PFSK-1 (cell line): ENCODE results near the gene CORO2B.

Experiments
- FOXP2 ChIP-seq: optimal IDR thresholded peaks from 2 replicates; pipeline ENCODE3; 2011; ENCODE audit warnings: borderline replicate concordance, control low read depth, inconsistent platforms; ENCODE audit not compliant: insufficient read depth; ENCODE audit errors: extremely low read length, extremely low read depth
- POLR2AphosphoS5 ChIP-seq: IDR thresholded peaks from 2 replicates; pipeline ENCODE4 v1.6.1; 2012; ENCODE audit warnings: low read depth, mild to moderate bottlenecking, control low read depth, low read length, moderate library complexity
- REST ChIP-seq, 2 experiments: IDR thresholded peaks; 2 replicates each; pipeline versions ENCODE4 v1.6.1 to v1.8.0; 2011 to 2012; ENCODE audit warnings: low read depth in 2 of 2, low read length in 2 of 2, control low read depth in 1 of 2, inconsistent platforms in 1 of 2, mild to moderate bottlenecking in 1 of 2, moderate library complexity in 1 of 2; ENCODE audit not compliant: insufficient read depth in 1 of 2
- SIN3A ChIP-seq: IDR thresholded peaks from 2 replicates; pipeline ENCODE4 v1.6.1; 2012; ENCODE audit warnings: mild to moderate bottlenecking, low read length, moderate library complexity, borderline replicate concordance; ENCODE audit not compliant: insufficient read depth
- TAF1 ChIP-seq: IDR thresholded peaks from 2 replicates; pipeline ENCODE4 v1.6.1; 2012; ENCODE audit warnings: low read length, control low read depth, borderline replicate concordance; ENCODE audit not compliant: insufficient read depth

CORO2B gene

GRCh38 chr15:68581725-68582124, 2.9 kb downstream of the CORO2B start:
- TF ChIP-seq SIN3A (no peak), REST (IDR thresholded peaks at IDR 0.05; ENCODE audit: insufficient read depth in 1 of 2, low read depth in 2 of 2, low read length in 2 of 2) (no peak), POLR2AphosphoS5 (no peak), FOXP2 (no peak), TAF1 (no peak)

- TF ChIP-seq REST (IDR thresholded peaks at IDR 0.05; ENCODE audit: insufficient read depth in 1 of 2, low read depth in 2 of 2, low read length in 2 of 2) (no peak), POLR2AphosphoS5 (no peak), TAF1 (no peak), FOXP2 (no peak), SIN3A (no peak)
Observed at GRCh38 chr15:68582236-68582635, 3.4 kb downstream of the CORO2B start.

DNA sequence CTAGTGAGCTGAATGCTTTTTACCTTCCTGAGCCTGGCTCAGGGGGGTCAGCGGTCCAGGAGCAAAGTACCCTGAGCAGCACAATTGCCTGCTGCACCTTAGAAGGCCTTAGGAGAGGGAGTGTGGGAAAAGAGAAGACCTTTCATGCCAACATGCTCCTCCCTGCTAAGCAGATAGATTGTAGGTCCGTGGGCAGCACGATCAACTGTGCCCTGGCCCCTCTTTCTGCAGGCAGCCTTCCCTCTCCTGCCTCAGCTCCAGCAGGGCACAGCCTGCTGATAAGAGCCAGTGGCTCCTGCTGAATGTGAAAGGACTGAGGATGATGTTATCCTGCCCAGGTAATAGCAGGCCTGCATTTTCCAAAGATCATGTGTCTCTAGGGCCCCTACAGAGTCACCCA, 4.1 kb downstream of the CORO2B start:
- no peak for TF ChIP-seq SIN3A

- TF ChIP-seq SIN3A (no peak), REST (IDR thresholded peaks at IDR 0.05; ENCODE audit: insufficient read depth in 1 of 2, low read depth in 2 of 2, low read length in 2 of 2) (no peak), TAF1 (no peak), POLR2AphosphoS5 (no peak), FOXP2 (no peak)
Observed at GRCh38 chr15:68583321-68583720, 4.5 kb downstream of the CORO2B start.

DNA sequence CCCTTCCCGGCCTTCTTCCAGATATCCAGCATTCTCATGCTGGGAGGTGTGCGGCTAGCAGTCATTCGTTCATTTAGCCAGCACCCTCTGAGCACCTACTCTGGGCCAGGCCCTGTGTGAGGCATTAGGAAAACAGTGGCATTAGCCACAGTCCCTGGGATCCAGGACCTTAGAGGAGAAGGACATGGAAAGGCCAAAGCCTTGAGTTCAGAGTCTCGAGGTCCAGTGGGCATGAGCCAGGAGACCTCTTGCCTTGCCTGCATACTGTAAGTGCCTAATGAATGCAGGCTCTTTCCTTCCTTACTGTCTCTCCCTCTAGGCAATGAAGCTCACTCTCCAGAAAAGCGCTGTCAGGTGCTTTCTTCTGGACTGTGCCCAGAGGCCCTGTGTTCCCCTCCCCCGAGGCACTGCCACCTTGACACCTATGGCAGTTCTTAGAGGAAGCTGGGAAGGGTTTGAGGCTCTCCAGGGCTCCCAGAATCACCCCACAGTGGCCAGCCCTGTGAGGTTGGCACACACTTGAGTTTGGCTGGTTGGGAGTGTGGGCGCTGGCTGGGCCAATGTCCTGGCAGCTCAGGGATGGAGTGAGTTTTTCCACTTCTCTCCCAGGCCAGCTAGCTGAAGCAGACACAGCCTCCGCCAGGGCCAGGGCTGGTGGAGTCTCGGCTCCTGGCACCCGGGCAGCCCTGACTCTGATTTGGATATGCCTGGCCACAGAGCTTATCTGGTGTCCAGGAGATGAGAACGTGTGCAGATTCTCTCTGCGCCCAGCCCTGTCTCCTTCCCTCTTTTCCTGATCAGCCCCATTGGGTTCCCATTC, 5.4 kb downstream of the CORO2B start:
- no peak for TF ChIP-seq TAF1
- TF ChIP-seq POLR2AphosphoS5 = no peak
- TF ChIP-seq REST (IDR thresholded peaks at IDR 0.05; ENCODE audit: insufficient read depth in 1 of 2, low read depth in 2 of 2, low read length in 2 of 2) = no peak
- TF ChIP-seq FOXP2 = no peak
- no peak for TF ChIP-seq SIN3A
